H1 (cell line): ENCODE data around the gene B4GALNT3. TPM values are rescaled to one million over a fixed set of nuclear protein-coding genes. Genes with fewer than 3 reads are reported as not detected.

Source experiments
- BACH1 ChIP-seq: IDR thresholded peaks from 2 replicates; pipeline ENCODE4 v1.6.1; 2012; ENCODE audit warnings: low read length, improper control_type of control experiment
- BCL11A ChIP-seq, 2 experiments: IDR thresholded peaks; one replicate each; pipeline ENCODE4 v1.6.1; 2011; ENCODE audit warnings: low read depth in 2 of 2, low read length in 2 of 2, mild to moderate bottlenecking in 2 of 2
- CBX8 ChIP-seq: fragments of 300-800, 300-1000 bp; sonication (generic); IDR thresholded peaks from 2 replicates; pipeline ENCODE4 v1.7.1; 2016; ENCODE audit warnings: low read depth, low read length, borderline replicate concordance
- CEBPB ChIP-seq: IDR thresholded peaks from 2 replicates; pipeline ENCODE4 v1.6.1; 2012; ENCODE audit warnings: low read depth, low read length
- CHD7 ChIP-seq: fragments of 300-600 bp; sonication (generic); IDR thresholded peaks from 2 replicates; pipeline ENCODE4 v1.7.1; 2012; ENCODE audit warnings: low read length, moderate library complexity, mild to moderate bottlenecking, inconsistent platforms; ENCODE audit not compliant: insufficient replicate concordance
- CREB1 ChIP-seq: IDR thresholded peaks from 2 replicates; pipeline ENCODE4 v1.6.1; 2012; ENCODE audit warnings: inconsistent platforms
- CTBP2 ChIP-seq: IDR thresholded peaks from 2 replicates; pipeline ENCODE4 v1.7.0; 2011; ENCODE audit warnings: borderline replicate concordance, mild to moderate bottlenecking, moderate library complexity, mixed read lengths, low read length; ENCODE audit not compliant: insufficient read depth, insufficient read length
- HDAC6 ChIP-seq: IDR thresholded peaks from one replicate; pipeline ENCODE4 v1.7.1; 2012; ENCODE audit warnings: low read depth, mild to moderate bottlenecking, inconsistent platforms, low read length, moderate library complexity
- KDM4A ChIP-seq: IDR thresholded peaks from one replicate; pipeline ENCODE4 v1.7.1; 2012; ENCODE audit warnings: low read depth, mild to moderate bottlenecking, moderate library complexity, low read length, inconsistent platforms; ENCODE audit not compliant: severe bottlenecking
- POLR2AphosphoS5 ChIP-seq: IDR thresholded peaks from 2 replicates; pipeline ENCODE4 v1.6.1; 2011; ENCODE audit warnings: low read depth, low read length
- SIRT6 ChIP-seq: IDR thresholded peaks from one replicate; pipeline ENCODE4 v1.7.1; 2012; ENCODE audit warnings: low read length, inconsistent platforms
- TAF1 ChIP-seq: IDR thresholded peaks from 2 replicates; pipeline ENCODE4 v1.6.1; 2011; ENCODE audit warnings: mild to moderate bottlenecking, low read depth, low read length
- YY1 ChIP-seq: IDR thresholded peaks from 2 replicates; pipeline ENCODE4 v1.6.1; 2011; ENCODE audit warnings: low read depth, mild to moderate bottlenecking, low read length
- ZNF274 ChIP-seq: IDR thresholded peaks from 2 replicates; pipeline ENCODE4 v1.7.0; 2012; ENCODE audit warnings: low read length, borderline replicate concordance; ENCODE audit errors: extremely low read depth
- polyA plus RNA-seq, 7 experiments: library from polyadenylated mRNA; depleted of rRNA in 3 of 7; stranded (reverse) in 5 of 7; unstranded in 2 of 7; fragments of >200 nt in 5 of 7; fragments of 200-250 nt in 2 of 7; gene quantifications; 1 replicate in 5 of 7; 2 replicates in 1 of 7; 4 replicates in 1 of 7; pipeline versions ENCODE4 v1.2.1 to v1.2.3, GENCODE V29; 2011 to 2013; ENCODE audit warnings: missing spikeins in 2 of 7, mixed read lengths in 2 of 7
- total RNA-seq: library from RNA; stranded (reverse); fragmentation: NEBNext Ultra II Directional; extraction: Animal tissue kit (Norgen Biotek cat#: 25700); gene quantifications from 2 replicates; pipeline ENCODE4 v1.2.1, GENCODE V29; 2021

The B4GALNT3 gene
- total and polyA plus RNA-seq, 2 of the 8 experiments (the other 6 are each of a cell fraction or from before 2014, with no cell fraction given) = 12.5 to 20.3 TPM

- TF ChIP-seq CHD7 = no peak
- TF ChIP-seq CTBP2 = no peak
- no peak for TF ChIP-seq SIRT6
- TF ChIP-seq BCL11A (IDR thresholded peaks at IDR 0.05; ENCODE audit: low read depth in 2 of 2, low read length in 2 of 2) = no peak
- no peak for TF ChIP-seq CREB1
- TF ChIP-seq HDAC6 = no peak
- no peak for TF ChIP-seq POLR2AphosphoS5
- no peak for TF ChIP-seq TAF1
- no peak for TF ChIP-seq KDM4A
- TF ChIP-seq YY1 = no peak
- TF ChIP-seq CBX8 = no peak
- TF ChIP-seq ZNF274 = no peak
- TF ChIP-seq BACH1 = no peak
- no peak for TF ChIP-seq CEBPB
Observed at GRCh38 chr12:455821-456220, 3.9 kb upstream of the B4GALNT3 start (continued).
